Calu3 (cell line): Measurements from ENCODE around the gene ALG9. TPM values are rescaled to one million over a fixed set of nuclear protein-coding genes. Genes with fewer than 3 reads are reported as not detected.

Source experiments
- Bru-seq: library from RNA; stranded (reverse); fragments of 400-500 nt; gene quantifications from one replicate; lab custom pipeline; 2021; lab: Mats Ljungman, UMichigan
- BruChase-seq, 2 experiments: library from RNA; stranded (reverse); fragments of 400-500 nt; gene quantifications; one replicate each; lab custom pipeline; 2021; lab: Mats Ljungman, UMichigan
- BruUV-seq: library from RNA; stranded (reverse); fragments of 400-500 nt; replicated peaks from 2 replicates; lab custom pipeline; 2021; lab: Mats Ljungman, UMichigan
- CTCF ChIA-PET: fragments of 300-600 bp; sonication (Branson Sonifier 250); formaldehyde crosslinking; loops from one replicate; lab custom pipeline; 2022; ENCODE audit warnings: antibody characterized with exemption; lab: Charles Lee
- DNase-seq: peaks from one replicate; pipeline ENCODE4 v3.0.0; 2022
- H3K27ac Mint-ChIP-seq: one replicate; pipeline ENCODE4 v1.8.0; 2022; ENCODE audit warnings: mixed read lengths; ENCODE audit not compliant: unreplicated experiment
- H3K27me3 Mint-ChIP-seq: one replicate; pipeline ENCODE4 v1.8.0; 2022; ENCODE audit warnings: mixed read lengths; ENCODE audit not compliant: unreplicated experiment
- H3K36me3 Mint-ChIP-seq: one replicate; pipeline ENCODE4 v1.8.0; 2022; ENCODE audit warnings: mild to moderate bottlenecking, moderate library complexity, mixed read lengths; ENCODE audit not compliant: insufficient read depth, unreplicated experiment
- H3K4me1 Mint-ChIP-seq: one replicate; pipeline ENCODE4 v1.8.0; 2022; ENCODE audit warnings: mild to moderate bottlenecking, low read depth, mixed read lengths; ENCODE audit not compliant: unreplicated experiment
- H3K4me3 Mint-ChIP-seq: one replicate; pipeline ENCODE4 v1.8.0; 2022; ENCODE audit warnings: mild to moderate bottlenecking, low read depth, moderate library complexity, mixed read lengths; ENCODE audit not compliant: unreplicated experiment
- H3K9me3 Mint-ChIP-seq: one replicate; pipeline ENCODE4 v1.8.0; 2022; ENCODE audit warnings: low read depth, mixed read lengths; ENCODE audit not compliant: unreplicated experiment
- intact Hi-C: fragments of 100-400 bp; cut with micrococcal nuclease; formaldehyde crosslinking; loops from one replicate; pipeline ENCODE4 v1.10.0; 2022; ENCODE audit not compliant: unreplicated experiment
- long read RNA-seq: library from polyadenylated mRNA; stranded (forward); transcript quantifications from one replicate; pipeline ENCODE4 v2.0.0, GENCODE V29; 2022
- total RNA-seq: library from RNA; stranded (reverse); gene quantifications from 2 replicates; pipeline ENCODE4 v1.2.3, GENCODE V29; 2022
- TF ChIP-seq, protein P1 (sequence below): fragments of 200-600 bp; IDR thresholded peaks from one replicate; pipeline ENCODE4 v1.8.0; 2022; ENCODE audit warnings: antibody characterized with exemption; ENCODE audit not compliant: unreplicated experiment

Gene ALG9, protein sequence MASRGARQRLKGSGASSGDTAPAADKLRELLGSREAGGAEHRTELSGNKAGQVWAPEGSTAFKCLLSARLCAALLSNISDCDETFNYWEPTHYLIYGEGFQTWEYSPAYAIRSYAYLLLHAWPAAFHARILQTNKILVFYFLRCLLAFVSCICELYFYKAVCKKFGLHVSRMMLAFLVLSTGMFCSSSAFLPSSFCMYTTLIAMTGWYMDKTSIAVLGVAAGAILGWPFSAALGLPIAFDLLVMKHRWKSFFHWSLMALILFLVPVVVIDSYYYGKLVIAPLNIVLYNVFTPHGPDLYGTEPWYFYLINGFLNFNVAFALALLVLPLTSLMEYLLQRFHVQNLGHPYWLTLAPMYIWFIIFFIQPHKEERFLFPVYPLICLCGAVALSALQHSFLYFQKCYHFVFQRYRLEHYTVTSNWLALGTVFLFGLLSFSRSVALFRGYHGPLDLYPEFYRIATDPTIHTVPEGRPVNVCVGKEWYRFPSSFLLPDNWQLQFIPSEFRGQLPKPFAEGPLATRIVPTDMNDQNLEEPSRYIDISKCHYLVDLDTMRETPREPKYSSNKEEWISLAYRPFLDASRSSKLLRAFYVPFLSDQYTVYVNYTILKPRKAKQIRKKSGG
- total RNA-seq, result 12.6 and 14.2 TPM in 2 replicates
- percentile 44 among the genes with signal in this experiment for Bru-seq, nascent RNA
- BruChase-seq, experiment 1, labeled RNA remaining after a 6-hour chase, result percentile 58 among the genes with signal in this experiment
- percentile 49 among the genes with signal in this experiment for BruChase-seq, experiment 2, labeled RNA remaining after a 2-hour chase
- long read RNA-seq, transcript ALG9-214 (15 exons, 2,028 nt), result major isoform, 5 of 11 reads
- long read RNA-seq, partial matches to known transcripts, result 0 of 11 reads
- long read RNA-seq, other reads (novel, unspliced or antisense), result 2 of 11 reads

DNA sequence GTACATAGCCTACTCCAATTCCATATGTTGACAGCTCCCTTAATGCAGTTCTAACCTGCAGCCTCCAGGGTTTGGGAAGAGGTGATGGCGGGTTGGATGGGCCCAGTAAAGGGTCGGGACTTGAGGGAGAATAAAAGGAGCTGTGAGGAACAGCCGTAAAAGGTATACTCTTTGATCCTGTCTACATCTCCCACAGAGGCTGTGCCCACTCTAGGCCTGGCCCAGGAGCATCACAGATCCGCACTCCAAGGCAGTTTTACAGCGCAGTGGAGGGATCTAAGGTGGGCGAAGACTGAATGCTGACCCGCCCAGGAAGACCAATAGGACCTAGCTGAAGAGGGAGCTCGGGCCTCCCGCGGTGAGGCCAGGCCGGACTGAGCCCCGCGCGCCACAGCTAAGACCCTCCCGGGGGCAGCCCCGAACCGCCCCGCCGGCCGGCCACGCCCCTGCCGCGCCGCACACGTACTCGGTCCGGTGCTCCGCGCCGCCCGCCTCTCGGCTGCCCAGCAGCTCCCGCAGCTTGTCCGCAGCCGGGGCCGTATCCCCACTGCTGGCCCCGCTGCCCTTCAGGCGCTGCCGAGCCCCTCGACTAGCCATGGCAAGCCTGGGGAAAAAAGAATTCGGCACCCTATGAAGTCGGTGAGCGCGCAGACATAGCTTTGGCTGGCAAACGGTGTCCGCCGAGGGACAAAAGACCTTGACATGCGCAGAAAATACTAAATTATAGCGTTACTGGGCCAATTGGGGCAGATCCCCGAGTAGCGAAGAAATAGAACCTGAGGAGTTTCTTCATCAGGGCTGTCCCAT lies at the start of gene ALG9:
ALG9 (minus strand) TSS at position 696 of the 807 bp plus-strand sequence; CDS start at position 597, 99 bp downstream.
- H3K9me3 Mint-ChIP-seq, result no peaks in the 10 kb centered on the region
- CTCF ChIA-PET, result interaction anchor here (0.6 to 2.5 kb wide), 6 partner anchors 56 to 410 kb away, joined by 3 to 12 read pairs (median 4); partner anchors contain the start of gene BTG4
- intact Hi-C loops, result loop anchor here (10.0 kb wide), 1 partner anchor 204 kb away; the partner anchor contains the start of genes NKAPD1 and PIH1D2

DNA sequence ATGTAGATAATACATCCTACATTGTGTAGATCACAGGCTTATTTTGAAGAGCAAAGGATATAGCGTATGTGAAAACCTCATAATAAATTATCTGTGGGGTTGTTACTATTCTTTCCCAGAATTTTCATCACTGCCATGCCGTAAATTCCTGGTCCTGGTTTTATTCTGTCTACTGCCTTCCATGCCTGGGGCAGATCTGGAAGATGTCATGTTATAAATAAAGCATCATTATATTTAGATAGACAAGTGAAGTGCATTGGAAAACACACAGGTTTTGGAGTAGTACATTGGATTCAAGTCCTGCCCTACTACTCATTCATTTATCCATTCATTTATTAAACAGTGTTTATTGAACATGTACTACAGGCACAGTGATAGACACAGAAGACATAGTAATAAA lies 49.5 kb upstream of the ALG9 start:
- BruUV-seq, result no TSS peak
- Mint-ChIP-seq H3K27me3 (no peaks in the 10 kb centered on the region), H3K4me3 (no peak overlapping the region), H3K27ac (no peak overlapping the region), H3K4me1 (peaks cover 20% of the 10 kb centered on the region), H3K36me3 (peaks cover 7% of the 10 kb centered on the region), H3K9me3 (no peaks in the 10 kb centered on the region)
- CTCF ChIA-PET, result no interaction called here
- TF ChIP-seq, protein P1, sequence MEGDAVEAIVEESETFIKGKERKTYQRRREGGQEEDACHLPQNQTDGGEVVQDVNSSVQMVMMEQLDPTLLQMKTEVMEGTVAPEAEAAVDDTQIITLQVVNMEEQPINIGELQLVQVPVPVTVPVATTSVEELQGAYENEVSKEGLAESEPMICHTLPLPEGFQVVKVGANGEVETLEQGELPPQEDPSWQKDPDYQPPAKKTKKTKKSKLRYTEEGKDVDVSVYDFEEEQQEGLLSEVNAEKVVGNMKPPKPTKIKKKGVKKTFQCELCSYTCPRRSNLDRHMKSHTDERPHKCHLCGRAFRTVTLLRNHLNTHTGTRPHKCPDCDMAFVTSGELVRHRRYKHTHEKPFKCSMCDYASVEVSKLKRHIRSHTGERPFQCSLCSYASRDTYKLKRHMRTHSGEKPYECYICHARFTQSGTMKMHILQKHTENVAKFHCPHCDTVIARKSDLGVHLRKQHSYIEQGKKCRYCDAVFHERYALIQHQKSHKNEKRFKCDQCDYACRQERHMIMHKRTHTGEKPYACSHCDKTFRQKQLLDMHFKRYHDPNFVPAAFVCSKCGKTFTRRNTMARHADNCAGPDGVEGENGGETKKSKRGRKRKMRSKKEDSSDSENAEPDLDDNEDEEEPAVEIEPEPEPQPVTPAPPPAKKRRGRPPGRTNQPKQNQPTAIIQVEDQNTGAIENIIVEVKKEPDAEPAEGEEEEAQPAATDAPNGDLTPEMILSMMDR, result no peak
- no peak for DNase-seq
- intact Hi-C loops, result no loop called here

More for the DNA sequence above, at the start of gene ALG9:
- no TSS peak for BruUV-seq
- peak within 1 kb of the TSS; percentile 70 for H3K27ac Mint-ChIP-seq
- H3K4me1 Mint-ChIP-seq, result no peaks in the 10 kb centered on the region
- H3K4me3 Mint-ChIP-seq, result peak within 1 kb of the TSS; percentile 78
- peaks cover 14% of the 10 kb centered on the region for H3K36me3 Mint-ChIP-seq
- DNase-seq, result peak; percentile 76
- no peaks in the 10 kb centered on the region for H3K27me3 Mint-ChIP-seq
- TF ChIP-seq, protein P1, result peak; percentile 8

DNA sequence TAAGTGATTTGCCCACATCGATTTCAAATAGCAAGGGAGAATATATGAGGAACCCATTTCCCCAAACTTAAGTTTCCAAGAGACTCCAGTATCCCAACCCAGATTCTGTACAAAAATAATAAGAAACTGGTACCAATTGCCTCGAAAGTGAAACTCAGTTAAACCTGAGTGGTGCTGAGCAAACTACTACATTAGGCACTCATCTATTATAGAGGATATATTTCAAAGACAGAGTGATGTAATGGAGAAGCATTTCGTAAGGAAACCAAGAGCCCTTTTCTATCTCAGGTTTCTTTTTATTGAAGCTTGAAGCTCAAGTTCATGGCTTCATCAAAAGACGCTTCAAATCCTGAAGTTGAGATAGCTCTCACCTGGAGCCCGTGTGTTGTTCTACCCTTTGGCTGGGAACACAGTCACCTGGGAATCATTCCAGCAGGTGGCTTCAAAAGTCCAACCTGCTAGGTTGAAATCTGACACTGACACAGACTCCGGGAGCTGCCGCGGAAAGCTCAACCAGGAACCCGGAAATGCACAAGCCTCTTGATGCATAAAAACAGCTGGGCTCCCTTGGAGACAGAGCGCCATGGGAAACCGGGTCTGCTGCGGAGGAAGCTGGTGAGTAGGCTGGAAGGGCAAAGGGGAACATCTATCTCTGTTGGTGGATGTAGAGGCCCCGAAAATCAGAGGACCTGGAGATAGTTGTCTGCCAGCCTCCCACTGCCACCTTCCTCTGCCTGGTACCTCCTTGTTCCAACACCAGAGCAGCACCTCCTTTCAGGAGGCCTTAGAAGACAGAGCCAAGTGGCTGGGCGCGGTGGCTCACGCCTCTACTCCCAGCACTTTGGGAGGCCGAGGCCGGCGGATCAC lies 47.2 kb upstream of the ALG9 start, which contains the start of gene C11orf52:
C11orf52 (plus strand) TSS at position 524 of the 867 bp plus-strand sequence; CDS start at position 584, 60 bp downstream.
- TF ChIP-seq, protein P1, result no peak
- intact Hi-C loops, result no loop called here
- CTCF ChIA-PET, result interaction anchor here (1.2 kb wide), 2 partner anchors 8 to 63 kb away, joined by 4 to 9 read pairs; no protein-coding TSS in a partner anchor
- no TSS peak for BruUV-seq
- peak within 1 kb of the TSS; percentile 70 for H3K4me3 Mint-ChIP-seq
- H3K27me3 Mint-ChIP-seq, result no peaks in the 10 kb centered on the region
- H3K27ac Mint-ChIP-seq, result peak within 1 kb of the TSS; percentile 77
- peaks cover 6% of the 10 kb centered on the region for H3K4me1 Mint-ChIP-seq
- no peaks in the 10 kb centered on the region for H3K9me3 Mint-ChIP-seq
- DNase-seq, result peak; percentile 78
- peaks cover 7% of the 10 kb centered on the region for H3K36me3 Mint-ChIP-seq
